Sigmoid colon (tissue), 4 donors: ENCODE data around the gene IFNLR1.

Source experiments
- EP300 ChIP-seq, 4 donors: sonication (generic); formaldehyde crosslinking; IDR thresholded peaks; one replicate each; pipeline ENCODE4 v1.6.1; 2017; ENCODE audit warnings: antibody characterized with exemption in 4 of 4
- POLR2A ChIP-seq, 2 donors: fragments of 450-650 bp; IDR thresholded peaks; one replicate each; pipeline ENCODE4 v1.6.1; 2016; ENCODE audit warnings: antibody characterized with exemption in 2 of 2, mild to moderate bottlenecking in 2 of 2, moderate library complexity in 2 of 2
- TF ChIP-seq, protein P1 (sequence below), 4 experiments: fragments of 450-650 bp in 3 of 4; fragments of 200-600 bp in 1 of 4; IDR thresholded peaks; one replicate each; pipeline ENCODE4 v1.5.1; 2016 to 2019; ENCODE audit warnings: antibody characterized with exemption in 4 of 4, mild to moderate bottlenecking in 3 of 4, moderate library complexity in 2 of 4

DNA sequence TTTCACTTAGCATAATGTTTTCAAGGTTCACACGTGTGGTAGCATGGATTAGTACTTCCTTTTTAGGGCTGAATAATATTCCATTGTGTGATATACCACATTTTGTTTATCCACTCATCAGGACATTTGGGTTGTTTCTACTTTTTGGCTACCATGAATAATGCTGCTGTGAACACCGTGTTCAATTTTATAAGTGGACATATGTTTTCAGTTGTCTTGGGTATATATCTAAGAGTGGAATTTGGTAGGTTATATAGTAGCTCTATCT, 47.9 kb downstream of the IFNLR1 start:
- TF ChIP-seq, protein P1, sequence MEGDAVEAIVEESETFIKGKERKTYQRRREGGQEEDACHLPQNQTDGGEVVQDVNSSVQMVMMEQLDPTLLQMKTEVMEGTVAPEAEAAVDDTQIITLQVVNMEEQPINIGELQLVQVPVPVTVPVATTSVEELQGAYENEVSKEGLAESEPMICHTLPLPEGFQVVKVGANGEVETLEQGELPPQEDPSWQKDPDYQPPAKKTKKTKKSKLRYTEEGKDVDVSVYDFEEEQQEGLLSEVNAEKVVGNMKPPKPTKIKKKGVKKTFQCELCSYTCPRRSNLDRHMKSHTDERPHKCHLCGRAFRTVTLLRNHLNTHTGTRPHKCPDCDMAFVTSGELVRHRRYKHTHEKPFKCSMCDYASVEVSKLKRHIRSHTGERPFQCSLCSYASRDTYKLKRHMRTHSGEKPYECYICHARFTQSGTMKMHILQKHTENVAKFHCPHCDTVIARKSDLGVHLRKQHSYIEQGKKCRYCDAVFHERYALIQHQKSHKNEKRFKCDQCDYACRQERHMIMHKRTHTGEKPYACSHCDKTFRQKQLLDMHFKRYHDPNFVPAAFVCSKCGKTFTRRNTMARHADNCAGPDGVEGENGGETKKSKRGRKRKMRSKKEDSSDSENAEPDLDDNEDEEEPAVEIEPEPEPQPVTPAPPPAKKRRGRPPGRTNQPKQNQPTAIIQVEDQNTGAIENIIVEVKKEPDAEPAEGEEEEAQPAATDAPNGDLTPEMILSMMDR (IDR thresholded peaks at IDR 0.05) = no peak
- TF ChIP-seq EP300 (IDR thresholded peaks at IDR 0.05) (no peak), POLR2A (IDR thresholded peaks at IDR 0.05) (no peak)
